ENCODE results near the gene NDST1. TPM values are rescaled to one million over a fixed set of nuclear protein-coding genes. Genes with fewer than 3 reads are reported as not detected.

NDST1 gene
- polyA plus RNA-seq, 1 of the 3 experiments (the other 2 are of a cell fraction): 29.2 TPM

DNA sequence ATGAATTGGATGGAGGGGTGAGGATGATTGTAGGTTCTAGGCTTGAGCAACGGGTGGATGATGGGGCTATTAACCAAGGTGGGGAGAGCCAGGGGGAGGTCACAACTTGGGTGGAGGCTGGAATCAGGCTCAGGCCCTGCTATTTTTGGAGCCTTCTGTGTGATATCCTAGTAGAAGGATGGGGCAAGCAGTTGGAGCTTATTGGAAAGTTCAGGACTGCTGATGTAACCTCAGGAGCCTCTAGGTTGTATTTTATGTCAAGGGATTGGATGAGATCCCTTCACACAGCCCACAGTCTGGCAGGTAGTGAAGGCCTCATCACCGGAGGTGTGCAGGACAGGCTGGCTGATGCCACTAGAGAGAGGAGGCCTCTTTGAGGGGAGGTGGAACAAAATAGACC lies 47.1 kb upstream of the NDST1 start:
- no peaks in the 10 kb centered on the region for H3K36me3 ChIP-seq (replicated peaks in 1 of 2; ENCODE audit: control insufficient read depth in 1 of 2, insufficient read depth in 2 of 2, low read length in 1 of 2)
- no peak for TF ChIP-seq MXI1 (IDR thresholded peaks at IDR 0.05; ENCODE audit: low read depth, low read length)
- TF ChIP-seq ELF1 (IDR thresholded peaks at IDR 0.05): no peak
- no peak for TF ChIP-seq RCOR1 (IDR thresholded peaks at IDR 0.05; ENCODE audit: low read length)
- TF ChIP-seq RAD21 (IDR thresholded peaks at IDR 0.05; ENCODE audit: low read length): no peak
- TF ChIP-seq TEAD4 (IDR thresholded peaks at IDR 0.05; ENCODE audit: borderline replicate concordance, insufficient read depth): no peak
- TF ChIP-seq, protein P1, sequence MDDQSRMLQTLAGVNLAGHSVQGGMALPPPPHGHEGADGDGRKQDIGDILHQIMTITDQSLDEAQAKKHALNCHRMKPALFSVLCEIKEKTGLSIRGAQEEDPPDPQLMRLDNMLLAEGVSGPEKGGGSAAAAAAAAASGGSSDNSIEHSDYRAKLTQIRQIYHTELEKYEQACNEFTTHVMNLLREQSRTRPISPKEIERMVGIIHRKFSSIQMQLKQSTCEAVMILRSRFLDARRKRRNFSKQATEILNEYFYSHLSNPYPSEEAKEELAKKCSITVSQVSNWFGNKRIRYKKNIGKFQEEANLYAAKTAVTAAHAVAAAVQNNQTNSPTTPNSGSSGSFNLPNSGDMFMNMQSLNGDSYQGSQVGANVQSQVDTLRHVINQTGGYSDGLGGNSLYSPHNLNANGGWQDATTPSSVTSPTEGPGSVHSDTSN (IDR thresholded peaks at IDR 0.05): no peak
- TF ChIP-seq, protein P2, sequence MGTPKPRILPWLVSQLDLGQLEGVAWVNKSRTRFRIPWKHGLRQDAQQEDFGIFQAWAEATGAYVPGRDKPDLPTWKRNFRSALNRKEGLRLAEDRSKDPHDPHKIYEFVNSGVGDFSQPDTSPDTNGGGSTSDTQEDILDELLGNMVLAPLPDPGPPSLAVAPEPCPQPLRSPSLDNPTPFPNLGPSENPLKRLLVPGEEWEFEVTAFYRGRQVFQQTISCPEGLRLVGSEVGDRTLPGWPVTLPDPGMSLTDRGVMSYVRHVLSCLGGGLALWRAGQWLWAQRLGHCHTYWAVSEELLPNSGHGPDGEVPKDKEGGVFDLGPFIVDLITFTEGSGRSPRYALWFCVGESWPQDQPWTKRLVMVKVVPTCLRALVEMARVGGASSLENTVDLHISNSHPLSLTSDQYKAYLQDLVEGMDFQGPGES (IDR thresholded peaks at IDR 0.05; ENCODE audit: low read depth, low read length): no peak
- TF ChIP-seq EP300 (IDR thresholded peaks at IDR 0.05; ENCODE audit: borderline replicate concordance in 1 of 2, low read depth in 1 of 2, low read length in 1 of 2): no peak
- TF ChIP-seq, protein P3, sequence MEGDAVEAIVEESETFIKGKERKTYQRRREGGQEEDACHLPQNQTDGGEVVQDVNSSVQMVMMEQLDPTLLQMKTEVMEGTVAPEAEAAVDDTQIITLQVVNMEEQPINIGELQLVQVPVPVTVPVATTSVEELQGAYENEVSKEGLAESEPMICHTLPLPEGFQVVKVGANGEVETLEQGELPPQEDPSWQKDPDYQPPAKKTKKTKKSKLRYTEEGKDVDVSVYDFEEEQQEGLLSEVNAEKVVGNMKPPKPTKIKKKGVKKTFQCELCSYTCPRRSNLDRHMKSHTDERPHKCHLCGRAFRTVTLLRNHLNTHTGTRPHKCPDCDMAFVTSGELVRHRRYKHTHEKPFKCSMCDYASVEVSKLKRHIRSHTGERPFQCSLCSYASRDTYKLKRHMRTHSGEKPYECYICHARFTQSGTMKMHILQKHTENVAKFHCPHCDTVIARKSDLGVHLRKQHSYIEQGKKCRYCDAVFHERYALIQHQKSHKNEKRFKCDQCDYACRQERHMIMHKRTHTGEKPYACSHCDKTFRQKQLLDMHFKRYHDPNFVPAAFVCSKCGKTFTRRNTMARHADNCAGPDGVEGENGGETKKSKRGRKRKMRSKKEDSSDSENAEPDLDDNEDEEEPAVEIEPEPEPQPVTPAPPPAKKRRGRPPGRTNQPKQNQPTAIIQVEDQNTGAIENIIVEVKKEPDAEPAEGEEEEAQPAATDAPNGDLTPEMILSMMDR (IDR thresholded peaks at IDR 0.05): no peak
- TF ChIP-seq YY1 (IDR thresholded peaks at IDR 0.05; ENCODE audit: low read depth): no peak
- no peak for TF ChIP-seq FOXJ3 (CRISPR knock-in tag; IDR thresholded peaks at IDR 0.05)
- TF ChIP-seq MEF2A (IDR thresholded peaks at IDR 0.05; ENCODE audit: borderline replicate concordance, low read depth): no peak
- no peak for TF ChIP-seq POLR2AphosphoS5 (IDR thresholded peaks at IDR 0.05; ENCODE audit: low read depth, low read length)
- no peak for TF ChIP-seq TCF12 (IDR thresholded peaks at IDR 0.05)
- TF ChIP-seq, protein P4, sequence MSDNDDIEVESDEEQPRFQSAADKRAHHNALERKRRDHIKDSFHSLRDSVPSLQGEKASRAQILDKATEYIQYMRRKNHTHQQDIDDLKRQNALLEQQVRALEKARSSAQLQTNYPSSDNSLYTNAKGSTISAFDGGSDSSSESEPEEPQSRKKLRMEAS (IDR thresholded peaks at IDR 0.05; ENCODE audit: low read depth): no peak
- TF ChIP-seq RXRA (IDR thresholded peaks at IDR 0.05; ENCODE audit: borderline replicate concordance, low read depth): no peak
- no peak for TF ChIP-seq EZH2phosphoT487 (IDR thresholded peaks at IDR 0.05; ENCODE audit: borderline replicate concordance, low read depth)
- TF ChIP-seq JUND (IDR thresholded peaks at IDR 0.05): no peak
- ChIA-PET POLR2A (interaction anchor here (0.6 to 1.0 kb wide), 2 partner anchors 18 to 298 kb away, joined by 3 to 4 read pairs; no protein-coding TSS in a partner anchor), CTCF (interaction anchor here (0.8 to 8.1 kb wide), 5 partner anchors 64 to 386 kb away, joined by 4 to 83 read pairs (median 56); no protein-coding TSS in a partner anchor)
- H4K20me1 ChIP-seq (ENCODE audit: insufficient read depth): no peaks in the 10 kb centered on the region
- DNase-seq: no peak
- H3K4me2 ChIP-seq: no peak overlapping the region
- WGBS (ENCODE audit: low lambda C conversion rate): 100% methylated on average over 1 of the region's 2 CpGs
- no peaks in the 10 kb centered on the region for H3K27me3 ChIP-seq (ENCODE audit: insufficient read depth)
- no peak overlapping the region for H3K27ac ChIP-seq (ENCODE audit: low read depth in 2 of 2, low read length in 1 of 2)
- H3F3A ChIP-seq (replicated peaks; ENCODE audit: insufficient read depth): no peaks in the 10 kb centered on the region
- H3K9me2 ChIP-seq: no peaks in the 10 kb centered on the region
- H3K79me2 ChIP-seq (ENCODE audit: insufficient read depth): no peaks in the 10 kb centered on the region
- no peak overlapping the region for H3K9ac ChIP-seq
- no peak overlapping the region for H3K4me3 ChIP-seq (ENCODE audit: low read depth in 2 of 2, low read length in 1 of 2)
- no peak overlapping the region for H2AFZ ChIP-seq (ENCODE audit: low read depth)
- H3K4me1 ChIP-seq (ENCODE audit: control insufficient read depth in 1 of 2, insufficient read depth in 2 of 2, low read depth in 1 of 2, low read length in 1 of 2): peaks cover 6 to 8% of the 10 kb centered on the region in 2 experiments; a peak in 2 of 4 replicates
- H3K9me3 ChIP-seq: no peaks in the 10 kb centered on the region
